Upper lobe of left lung (tissue), 4 donors: Measurements from ENCODE around the gene SMLR1.

Source experiments
- EP300 ChIP-seq, 4 donors: sonication (generic); formaldehyde crosslinking; IDR thresholded peaks; one replicate each; pipeline ENCODE4 v1.5.1; 2017; ENCODE audit warnings: antibody characterized with exemption in 4 of 4, control low read depth in 2 of 4
- POLR2A ChIP-seq, 4 donors: fragments of 450-650 bp; IDR thresholded peaks; one replicate each; pipeline ENCODE4 v1.5.1; 2016 to 2017; ENCODE audit warnings: antibody characterized with exemption in 4 of 4, mild to moderate bottlenecking in 2 of 4
- TF ChIP-seq, protein P1 (sequence below), 6 experiments: fragments of 450-650 bp in 4 of 6; fragments of 200-600 bp in 2 of 6; sonication (generic) in 2 of 6; IDR thresholded peaks; one replicate each; pipeline ENCODE4 v1.5.1; 2016 to 2019; ENCODE audit warnings: antibody characterized with exemption in 6 of 6

- TF ChIP-seq, protein P1, sequence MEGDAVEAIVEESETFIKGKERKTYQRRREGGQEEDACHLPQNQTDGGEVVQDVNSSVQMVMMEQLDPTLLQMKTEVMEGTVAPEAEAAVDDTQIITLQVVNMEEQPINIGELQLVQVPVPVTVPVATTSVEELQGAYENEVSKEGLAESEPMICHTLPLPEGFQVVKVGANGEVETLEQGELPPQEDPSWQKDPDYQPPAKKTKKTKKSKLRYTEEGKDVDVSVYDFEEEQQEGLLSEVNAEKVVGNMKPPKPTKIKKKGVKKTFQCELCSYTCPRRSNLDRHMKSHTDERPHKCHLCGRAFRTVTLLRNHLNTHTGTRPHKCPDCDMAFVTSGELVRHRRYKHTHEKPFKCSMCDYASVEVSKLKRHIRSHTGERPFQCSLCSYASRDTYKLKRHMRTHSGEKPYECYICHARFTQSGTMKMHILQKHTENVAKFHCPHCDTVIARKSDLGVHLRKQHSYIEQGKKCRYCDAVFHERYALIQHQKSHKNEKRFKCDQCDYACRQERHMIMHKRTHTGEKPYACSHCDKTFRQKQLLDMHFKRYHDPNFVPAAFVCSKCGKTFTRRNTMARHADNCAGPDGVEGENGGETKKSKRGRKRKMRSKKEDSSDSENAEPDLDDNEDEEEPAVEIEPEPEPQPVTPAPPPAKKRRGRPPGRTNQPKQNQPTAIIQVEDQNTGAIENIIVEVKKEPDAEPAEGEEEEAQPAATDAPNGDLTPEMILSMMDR (IDR thresholded peaks at IDR 0.05), result no peak
- TF ChIP-seq POLR2A (IDR thresholded peaks at IDR 0.05) (no peak), EP300 (IDR thresholded peaks at IDR 0.05) (no peak)
These were observed 26.5 kb downstream of the SMLR1 start for GRCh38 chr6:130853555-130854183.
